HG02588 (cell line): Measurements from ENCODE around the gene BARX1.
"Not testable (repeated sequence)": the region's sequence is repeated elsewhere in the genome, so short reads cannot be mapped to it uniquely, and the experiment has no call there.

ENCODE experiments used
- ATAC-seq: cut with Tn5 transposase; IDR thresholded peaks from one replicate; pipeline ENCODE4 v1.9.1; 2021; ENCODE audit warnings: mild to moderate bottlenecking, moderate library complexity; ENCODE audit not compliant: unreplicated experiment

The BARX1 gene, protein sequence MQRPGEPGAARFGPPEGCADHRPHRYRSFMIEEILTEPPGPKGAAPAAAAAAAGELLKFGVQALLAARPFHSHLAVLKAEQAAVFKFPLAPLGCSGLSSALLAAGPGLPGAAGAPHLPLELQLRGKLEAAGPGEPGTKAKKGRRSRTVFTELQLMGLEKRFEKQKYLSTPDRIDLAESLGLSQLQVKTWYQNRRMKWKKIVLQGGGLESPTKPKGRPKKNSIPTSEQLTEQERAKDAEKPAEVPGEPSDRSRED

DNA sequence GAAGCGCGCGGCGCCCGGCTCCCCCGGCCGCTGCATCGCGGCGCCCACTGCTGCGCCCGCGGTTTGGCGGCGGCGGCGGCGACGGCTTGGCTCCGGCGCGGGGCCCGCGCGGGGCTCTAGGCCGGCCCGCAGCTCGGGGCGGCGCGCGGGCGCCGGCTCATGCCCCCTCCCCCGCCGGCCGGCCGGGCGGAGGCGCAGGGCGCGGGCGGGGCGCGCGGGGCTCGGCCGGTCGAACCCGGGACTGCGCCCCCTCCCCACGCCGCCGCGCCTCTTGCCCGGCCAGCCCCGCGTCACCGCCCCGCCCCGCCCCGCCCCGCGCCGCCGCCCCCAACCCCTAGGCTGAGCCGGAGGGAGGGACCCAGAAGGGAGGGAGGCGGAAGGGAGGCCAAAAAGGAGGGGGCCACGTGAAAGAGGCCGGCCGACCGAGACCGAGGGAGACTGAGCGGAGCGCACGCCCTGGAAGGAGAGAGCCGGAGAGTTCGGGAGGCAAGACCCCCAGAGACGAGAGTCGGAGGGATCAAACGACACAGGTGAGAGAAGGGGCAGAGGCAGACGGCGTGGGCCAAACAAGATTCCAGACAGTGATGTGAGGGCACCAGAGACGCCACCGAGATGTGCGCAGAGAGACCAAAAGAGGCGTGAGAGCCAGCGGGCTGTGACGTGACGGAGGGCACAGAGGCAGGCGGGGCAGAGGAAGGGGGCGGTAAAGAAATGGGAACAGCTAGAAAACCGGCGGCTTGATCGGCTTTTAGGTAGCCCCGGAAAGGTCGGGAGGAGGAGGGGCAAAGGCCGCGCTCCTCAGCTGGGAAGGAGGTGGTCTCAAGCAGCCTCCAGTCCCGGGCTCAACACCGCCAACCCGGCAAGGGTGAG, at the start of gene BARX1:
Gene BARX1 (minus strand): TSS at position 245 of the 870 bp plus-strand sequence. CDS start 209 bp downstream, at position 36.
- no peak for ATAC-seq

DNA sequence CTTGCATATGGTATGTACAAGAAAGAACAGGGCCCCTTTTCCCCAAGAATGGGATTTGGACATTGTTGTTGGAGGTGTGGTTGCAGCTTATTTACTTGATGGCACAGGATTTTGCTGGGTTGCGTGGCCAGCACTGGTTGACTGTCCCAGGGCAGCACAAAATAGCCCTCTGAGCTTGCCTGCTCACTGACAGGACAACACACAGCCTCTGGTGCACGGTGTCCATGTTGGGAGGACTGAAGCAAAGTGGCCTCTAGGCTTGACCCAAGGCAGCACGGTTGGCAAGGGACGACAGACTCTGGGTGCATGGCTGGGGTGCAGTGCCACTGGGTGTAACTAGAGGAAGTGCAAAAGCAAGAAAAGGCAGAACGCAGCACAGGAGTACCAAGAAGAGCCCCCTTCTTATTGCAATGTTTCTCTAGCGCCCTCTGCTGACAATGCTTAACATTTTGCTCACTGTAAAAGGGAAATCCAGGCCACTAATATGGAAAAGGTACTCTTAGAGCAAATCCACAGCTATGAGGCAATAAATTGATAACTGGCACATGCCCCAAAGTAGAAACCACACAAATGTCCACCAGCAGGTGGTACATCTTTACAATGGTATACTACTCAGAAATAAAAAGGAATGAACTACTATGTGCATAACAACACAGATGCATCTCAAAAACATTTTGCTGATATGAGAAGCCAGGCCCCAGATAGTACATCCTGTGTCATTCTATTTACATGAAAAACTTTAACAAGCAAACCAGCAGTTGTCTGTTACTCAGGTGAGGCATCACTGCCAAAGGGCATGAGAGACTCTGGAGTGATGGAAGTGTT, 47.4 kb upstream of the BARX1 start:
- no peak for ATAC-seq

DNA sequence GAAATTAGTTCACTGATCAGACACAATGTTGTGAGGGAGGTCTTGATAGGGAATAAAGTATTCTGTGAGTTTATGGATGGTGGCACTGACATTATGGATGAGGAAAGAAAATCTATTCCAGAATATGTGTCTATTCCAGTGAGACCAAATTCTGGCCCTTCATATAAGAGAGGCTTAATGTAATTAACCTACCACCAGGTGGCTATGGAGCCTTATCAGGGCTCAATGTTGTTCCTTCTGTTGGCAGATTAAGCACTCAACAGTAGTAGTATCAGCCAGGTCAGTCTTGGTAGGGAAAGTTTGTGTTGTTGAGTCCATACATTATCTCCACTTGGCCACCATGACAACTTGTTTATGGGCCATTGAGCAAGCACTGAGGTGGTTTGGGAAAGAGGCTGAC, 41.7 kb upstream of the BARX1 start:
- ATAC-seq, result no peak

DNA sequence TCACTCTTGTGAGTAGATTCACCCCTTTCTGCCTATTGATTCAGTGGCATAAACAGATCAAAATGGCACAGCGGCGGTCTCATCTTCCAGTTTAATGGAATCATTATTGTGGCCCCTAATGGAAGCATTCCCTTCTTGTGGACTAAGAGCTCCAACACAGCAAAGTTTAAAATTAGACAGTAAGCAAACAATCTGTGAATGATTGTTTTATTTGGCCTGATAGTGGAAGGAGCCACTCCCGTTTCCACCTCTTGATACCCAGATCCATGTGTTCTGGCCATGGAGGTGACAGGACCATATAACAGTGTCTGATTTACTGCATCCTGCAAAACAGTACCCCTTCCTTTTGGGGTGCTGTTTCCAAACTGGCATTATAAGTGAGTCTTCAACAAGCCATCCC, 41.2 kb upstream of the BARX1 start:
- no peak for ATAC-seq

DNA sequence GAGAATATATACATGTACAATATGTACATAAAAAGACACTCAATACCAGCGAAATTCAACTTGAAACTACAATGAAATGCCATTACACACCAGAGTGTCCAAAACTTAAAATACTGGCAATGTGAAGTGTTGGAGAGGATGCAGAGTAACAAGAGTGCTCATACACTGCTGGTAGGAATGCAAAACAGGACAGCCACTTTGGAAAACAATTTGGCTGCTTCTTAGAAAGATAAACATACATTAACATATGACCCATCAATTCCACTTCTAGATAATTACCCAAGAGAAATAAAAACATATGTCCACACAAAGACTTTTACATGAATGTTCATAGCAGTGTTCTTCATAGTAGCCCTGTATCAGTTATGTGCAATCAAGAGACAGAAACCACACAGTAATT, 39.4 kb upstream of the BARX1 start:
- no peak for ATAC-seq

DNA sequence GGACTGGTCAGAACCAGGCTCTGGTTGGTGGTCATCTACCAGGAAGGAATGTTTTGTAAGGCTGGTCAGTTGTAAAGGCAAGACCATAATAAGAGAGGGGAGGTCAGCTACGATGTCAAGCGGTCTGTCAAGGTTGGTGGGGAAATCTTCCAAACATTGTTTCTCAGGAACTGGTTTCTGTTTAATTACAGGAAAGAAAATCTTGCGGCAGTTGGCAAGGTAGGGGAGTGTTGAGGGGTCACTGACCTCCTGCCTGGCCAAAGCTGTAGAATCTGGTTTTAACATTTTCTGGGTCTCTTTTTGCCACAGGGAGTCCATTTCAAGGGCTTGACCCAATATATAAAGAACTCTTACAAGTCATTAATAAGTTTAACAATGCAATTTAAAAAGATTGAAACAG, 39.0 kb upstream of the BARX1 start:
- ATAC-seq, result no peak

DNA sequence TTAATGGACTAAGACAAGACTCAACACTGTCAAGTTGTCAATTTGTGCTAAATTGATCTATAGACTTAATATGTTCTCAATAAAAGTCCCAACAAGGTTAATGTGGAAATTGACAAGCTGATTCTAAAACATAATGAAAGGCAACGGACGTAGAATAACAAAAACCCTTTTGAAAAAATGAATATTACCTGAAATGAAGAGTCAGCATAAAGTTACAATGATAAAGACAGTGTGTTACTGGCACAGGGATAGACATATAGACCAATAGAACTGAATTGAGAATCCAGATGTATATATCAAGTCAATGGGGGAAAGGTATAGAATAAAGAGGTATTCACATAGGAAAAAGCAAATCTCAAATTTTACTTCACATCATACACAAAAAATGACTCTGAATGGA, 37.7 kb upstream of the BARX1 start:
- ATAC-seq, result no peak

DNA sequence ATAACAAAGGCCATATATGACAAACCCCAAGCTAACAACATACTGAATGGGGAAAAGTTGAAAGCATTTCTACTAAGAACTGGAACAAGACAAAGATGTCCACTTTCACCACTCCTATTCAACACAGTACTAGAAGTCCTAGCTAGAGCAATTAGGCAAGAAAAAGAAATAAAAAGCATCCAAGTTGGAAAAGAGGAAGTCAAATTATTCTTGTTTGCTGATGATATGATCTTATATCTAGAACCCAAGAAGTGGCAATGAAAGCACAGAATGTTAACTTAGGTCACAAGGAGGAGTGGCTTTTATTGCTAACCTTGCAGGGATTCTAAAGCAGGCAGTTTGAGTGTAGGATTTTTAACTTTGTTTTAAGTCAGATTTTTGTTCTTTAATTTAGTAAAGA, 35.3 kb upstream of the BARX1 start:
- no peak for ATAC-seq

DNA sequence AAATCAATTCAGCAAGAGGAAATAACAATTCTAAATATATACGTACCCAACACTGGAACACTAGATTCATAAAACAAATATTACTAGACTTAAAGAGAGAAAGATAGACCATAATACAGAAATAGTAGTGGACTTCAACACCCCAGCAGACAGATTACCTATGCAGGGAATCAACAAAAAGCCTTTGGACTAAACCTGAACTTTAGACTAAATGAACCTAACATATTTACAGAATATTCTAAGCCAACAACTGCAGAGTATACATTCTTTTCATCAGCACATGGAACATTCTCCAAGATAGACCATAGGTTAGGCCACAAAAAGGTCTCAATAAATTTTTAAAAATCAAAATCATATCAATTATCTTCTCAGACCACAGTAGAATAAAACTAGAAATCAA, 32.9 kb upstream of the BARX1 start:
- no peak for ATAC-seq

DNA sequence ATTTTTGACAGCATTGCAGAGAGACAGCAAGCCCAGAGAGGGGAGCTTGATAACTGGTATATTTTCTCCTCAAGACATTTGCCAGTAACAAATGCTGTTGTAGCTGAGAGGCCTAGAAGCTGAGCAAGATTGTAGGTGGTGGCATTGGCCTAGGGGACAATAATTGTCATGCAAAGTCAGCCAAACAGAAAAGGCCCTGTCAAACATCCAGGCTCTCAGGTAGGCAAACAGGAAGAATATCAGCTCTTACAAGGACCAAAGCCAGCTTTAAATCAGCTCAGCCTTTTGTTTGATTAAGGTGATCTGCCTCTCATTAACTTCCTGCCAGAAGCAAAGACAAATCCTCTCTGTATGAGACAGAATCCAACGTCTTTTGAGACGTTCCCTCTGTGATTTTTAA, 29.7 kb upstream of the BARX1 start:
- ATAC-seq, result no peak

DNA sequence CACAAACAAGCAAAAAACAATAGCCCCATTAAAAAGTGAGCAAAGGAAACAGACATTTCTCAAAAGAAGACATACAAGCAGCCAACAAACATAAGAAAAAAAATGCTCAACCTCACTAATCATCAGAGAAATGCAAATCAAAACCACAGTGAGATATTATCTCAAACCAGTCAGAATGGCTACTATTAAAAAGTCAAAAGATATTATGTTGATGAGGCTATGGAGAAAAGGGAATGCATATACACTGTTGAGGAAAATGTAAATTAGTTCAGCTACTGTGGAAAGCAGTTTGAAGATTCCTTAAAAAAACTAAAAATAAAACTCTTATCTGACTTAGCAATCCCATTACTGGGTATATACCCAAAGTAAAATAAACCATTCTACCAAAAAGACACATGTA, 28.7 kb upstream of the BARX1 start:
- ATAC-seq, result no peak

DNA sequence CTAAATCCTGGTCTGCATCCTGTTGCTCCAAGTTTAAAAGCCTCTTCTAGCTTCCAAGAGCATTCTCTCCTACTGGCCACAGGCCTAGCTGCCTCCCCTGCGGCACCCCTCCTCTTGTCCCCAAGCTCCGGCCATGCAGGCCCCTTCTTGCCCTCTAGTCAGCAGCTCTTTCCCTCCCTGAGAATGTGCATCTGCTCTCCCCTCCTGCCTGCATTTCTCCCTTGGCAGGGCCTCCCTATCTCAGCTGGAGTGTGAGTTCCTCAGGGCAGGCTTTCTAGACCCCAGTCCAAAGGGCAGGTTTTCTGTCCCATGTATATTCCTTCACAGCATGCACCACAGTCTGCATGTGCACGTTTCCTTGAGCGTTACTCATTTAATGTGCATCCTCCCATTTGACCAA, 24.6 kb upstream of the BARX1 start:
- ATAC-seq, result no peak

DNA sequence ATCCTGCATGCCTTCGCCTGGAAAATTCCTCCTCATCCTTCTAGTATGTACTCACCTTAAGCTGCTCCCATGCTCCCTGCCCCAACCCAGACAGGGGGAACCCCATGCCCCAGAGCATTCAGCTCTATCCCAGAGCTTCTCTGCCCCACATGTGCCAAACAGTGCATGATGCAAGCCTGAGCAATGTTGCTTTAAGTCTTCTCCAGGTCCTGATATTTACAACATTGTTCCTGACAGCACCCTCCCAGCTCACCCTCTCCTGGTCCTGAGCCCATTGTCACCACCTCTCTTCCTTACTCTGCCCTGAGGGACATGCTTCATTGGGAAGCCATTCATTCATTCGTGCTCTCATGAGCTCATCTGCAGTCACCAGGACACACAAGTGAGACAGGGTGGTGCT, 23.4 kb upstream of the BARX1 start:
- no peak for ATAC-seq

DNA sequence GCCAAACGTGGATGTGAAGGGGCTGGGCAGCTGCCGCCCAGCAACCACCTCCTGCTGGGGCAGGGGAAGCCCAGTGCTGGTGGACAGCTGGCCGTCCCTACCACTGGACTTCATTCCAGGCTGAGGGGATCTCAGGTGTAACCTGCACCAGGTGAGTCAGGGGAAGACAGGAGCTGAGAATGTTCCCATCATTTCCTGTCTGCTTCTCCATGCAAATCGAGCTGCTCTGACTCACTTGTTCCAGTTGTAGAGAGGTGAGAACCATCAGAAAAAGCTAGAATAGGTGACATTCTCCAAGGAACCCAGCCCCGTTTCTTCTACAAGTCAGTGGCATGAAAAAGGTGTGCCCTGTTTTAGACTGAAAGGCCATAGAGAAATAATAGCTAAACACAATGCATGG, 21.8 kb upstream of the BARX1 start:
- no peak for ATAC-seq

DNA sequence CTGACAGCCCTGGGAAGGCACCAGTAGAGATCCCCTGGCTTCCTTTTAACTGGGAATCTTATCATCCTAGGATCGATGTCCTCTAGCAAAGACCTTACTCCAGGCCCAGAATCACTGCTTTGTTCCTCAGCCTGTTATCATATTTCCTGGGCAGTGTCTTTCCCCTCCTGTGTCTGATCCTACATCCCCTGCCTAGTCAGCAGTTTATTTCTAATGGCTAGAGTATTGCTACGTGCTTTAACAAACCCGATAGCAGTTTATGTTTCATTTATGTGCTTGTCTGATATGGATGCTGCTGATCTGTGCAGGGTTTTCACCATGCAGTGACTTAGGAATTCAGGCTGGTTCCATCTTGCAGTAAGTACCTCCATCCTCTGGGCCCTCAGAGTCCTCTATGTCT, 20.9 kb upstream of the BARX1 start:
- no peak for ATAC-seq

DNA sequence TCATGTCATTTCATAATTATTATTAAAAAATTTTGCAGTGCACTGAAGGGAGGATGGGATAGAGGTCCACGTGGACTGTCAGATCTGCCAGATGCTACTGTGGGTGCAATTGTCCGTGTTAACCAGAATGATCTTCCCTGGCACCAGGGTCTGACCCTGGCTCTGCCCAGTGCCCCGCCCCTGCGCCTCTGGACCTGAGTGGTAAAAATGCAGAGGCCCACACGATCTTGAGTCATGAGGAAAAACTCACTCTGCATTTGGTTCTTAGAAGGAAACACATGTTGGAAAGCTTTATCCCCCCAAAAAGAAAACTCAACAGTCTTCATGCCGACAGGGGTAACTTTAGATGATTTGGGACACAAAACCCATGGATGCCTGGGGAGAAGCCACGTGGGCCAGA, 20.1 kb upstream of the BARX1 start:
- ATAC-seq, result no peak

DNA sequence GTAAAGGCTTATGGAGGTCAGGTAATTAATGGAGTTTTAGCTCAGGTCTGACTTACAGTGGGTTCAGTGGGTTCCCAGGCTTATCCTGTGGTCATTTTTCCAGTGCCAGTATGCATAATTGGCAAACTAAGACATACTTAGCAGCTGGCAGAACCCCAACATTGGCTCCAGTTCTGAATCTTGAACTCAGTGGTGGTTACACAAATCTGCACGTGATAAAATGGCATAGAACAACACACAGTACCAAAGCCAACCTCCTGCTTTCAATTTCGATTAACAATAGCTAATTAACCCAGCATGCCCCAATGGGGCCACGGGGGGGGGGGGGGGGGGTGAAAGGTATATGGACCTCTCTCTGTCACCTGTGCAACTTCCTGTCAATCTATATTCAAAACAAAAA, 19.0 kb upstream of the BARX1 start:
- no peak for ATAC-seq

DNA sequence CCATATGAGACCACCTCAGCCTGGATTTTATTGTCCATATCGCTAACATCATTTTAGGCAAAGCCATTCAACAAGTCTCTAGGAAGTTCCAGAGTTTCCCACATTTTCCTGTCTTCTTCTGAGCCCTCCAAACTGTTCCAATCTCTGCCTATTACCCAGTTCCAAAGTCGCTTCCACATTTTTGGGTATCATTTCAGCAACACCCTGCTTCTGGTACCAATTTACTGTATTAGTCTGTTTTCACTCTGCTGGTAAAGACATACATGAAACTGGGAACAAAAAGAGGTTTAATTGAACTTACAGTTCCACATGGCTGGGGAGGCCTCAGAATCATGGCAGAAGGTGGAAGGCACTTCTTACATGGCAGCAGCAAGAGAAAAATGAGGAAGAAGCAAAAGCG, 17.5 kb upstream of the BARX1 start:
- ATAC-seq, result not testable (repeated sequence)

DNA sequence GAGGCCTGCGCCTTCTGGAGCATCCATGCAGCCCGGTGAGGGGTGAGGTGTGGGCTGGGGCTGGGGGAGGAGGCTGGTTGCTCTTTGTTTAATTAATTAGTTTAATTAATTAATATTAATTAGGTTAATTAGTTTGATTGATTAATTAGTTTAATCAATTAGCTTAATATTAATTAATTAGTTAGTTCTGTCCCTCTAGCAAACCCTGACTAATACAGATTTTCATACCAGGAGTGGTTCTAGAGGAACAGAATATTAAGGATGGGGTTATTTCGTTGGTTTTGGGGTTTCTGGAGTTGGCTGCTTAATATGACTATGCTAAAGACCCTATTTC, 14.1 kb upstream of the BARX1 start:
- ATAC-seq, result no peak

DNA sequence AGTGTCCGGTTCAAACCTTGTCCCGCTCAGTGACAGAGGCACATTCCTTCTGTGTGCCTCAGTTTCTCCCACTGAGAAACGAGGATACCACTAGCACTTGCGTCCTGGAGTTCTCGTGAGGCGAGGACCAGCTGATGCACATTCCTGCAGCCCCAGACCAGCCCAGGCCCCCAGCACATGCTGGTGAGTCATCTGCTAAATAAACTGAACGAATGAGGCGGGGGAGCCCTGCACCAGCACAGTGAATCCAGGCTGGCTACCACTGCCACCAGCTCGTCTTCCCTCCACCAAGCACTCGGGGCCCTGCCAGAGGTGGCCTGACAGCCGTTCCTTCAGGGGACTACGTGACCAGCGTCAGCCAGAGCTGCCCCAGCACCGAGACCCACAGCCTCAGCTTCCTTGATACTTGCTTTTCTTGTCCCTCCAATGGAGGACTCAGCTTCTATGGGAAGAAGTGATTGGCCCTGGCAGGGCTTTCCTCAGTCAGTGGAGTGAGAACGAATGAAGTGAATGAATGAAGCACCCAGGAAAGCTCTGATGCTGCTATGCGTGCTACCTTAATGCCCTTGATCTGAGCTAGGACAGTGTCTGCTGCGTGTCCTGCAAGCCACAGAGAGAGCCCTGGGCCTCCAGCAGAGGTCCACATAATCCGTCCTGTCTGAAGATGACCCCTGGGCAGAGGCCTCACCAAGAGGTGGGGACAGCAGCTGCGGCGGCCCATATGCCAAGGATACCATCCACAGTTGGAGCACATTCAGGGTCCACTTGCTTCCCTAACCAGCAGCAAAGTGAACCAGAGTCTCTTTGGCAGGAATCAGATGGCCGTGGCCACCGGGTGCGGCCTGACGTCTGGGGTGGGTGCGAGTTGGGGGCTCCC, 13.5 kb upstream of the BARX1 start:
- ATAC-seq, result no peak
